ENCODE results near the gene LYG2. TPM values are rescaled to one million over a fixed set of nuclear protein-coding genes. Genes with fewer than 3 reads are reported as not detected.
"Not testable (repeated sequence)": the region's sequence is repeated elsewhere in the genome, so short reads cannot be mapped to it uniquely, and the experiment has no call there.

The LYG2 gene
- total and polyA plus RNA-seq, 8 donors: 0.20 to 0.74 (median 0.57) TPM; not detected in 2

DNA sequence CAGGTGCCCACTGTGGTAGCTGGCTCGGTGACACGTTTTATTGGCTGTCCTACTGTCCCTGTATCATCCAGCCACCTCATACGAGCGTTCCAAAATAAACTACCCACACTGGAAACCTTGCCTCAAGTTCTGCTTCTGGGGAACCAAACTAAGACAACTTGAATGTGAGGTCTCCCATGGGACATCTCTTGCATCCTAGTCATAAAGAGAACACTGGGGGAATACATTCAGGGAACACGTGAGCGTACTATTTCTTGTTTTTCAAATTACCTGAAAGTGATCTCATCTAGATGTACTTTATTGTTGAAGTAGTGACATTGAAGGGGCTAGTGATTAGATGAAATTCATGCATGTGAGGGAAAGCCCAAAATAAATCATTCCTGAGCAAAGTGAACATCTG is 15.0 kb downstream of the LYG2 start:
- Histone ChIP-seq H3K4me1 (no peaks in the 10 kb centered on the region), H3K27me3 (no peaks in the 10 kb centered on the region), H3K4me3 (no peak overlapping the region), H3K36me3 (no peaks in the 10 kb centered on the region), H3K27ac (no peak overlapping the region), H3K9me3 (peaks cover 0 to 2% of the 10 kb centered on the region in 2 donors)
- TF ChIP-seq, protein P1, sequence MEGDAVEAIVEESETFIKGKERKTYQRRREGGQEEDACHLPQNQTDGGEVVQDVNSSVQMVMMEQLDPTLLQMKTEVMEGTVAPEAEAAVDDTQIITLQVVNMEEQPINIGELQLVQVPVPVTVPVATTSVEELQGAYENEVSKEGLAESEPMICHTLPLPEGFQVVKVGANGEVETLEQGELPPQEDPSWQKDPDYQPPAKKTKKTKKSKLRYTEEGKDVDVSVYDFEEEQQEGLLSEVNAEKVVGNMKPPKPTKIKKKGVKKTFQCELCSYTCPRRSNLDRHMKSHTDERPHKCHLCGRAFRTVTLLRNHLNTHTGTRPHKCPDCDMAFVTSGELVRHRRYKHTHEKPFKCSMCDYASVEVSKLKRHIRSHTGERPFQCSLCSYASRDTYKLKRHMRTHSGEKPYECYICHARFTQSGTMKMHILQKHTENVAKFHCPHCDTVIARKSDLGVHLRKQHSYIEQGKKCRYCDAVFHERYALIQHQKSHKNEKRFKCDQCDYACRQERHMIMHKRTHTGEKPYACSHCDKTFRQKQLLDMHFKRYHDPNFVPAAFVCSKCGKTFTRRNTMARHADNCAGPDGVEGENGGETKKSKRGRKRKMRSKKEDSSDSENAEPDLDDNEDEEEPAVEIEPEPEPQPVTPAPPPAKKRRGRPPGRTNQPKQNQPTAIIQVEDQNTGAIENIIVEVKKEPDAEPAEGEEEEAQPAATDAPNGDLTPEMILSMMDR (IDR thresholded peaks at IDR 0.05): no peak
- DNase-seq (no peak), ATAC-seq (no peak)
- intact Hi-C loops (cut with DNase I): no loop called here

- H3K27me3 ChIP-seq: no peaks in the 10 kb centered on the region
- DNase-seq (no peak), ATAC-seq (no peak)
- peaks cover 0 to 2% of the 10 kb centered on the region in 2 donors for H3K9me3 ChIP-seq
- H3K36me3 ChIP-seq: no peaks in the 10 kb centered on the region
- no peak overlapping the region for H3K4me3 ChIP-seq
- TF ChIP-seq, protein P1 (IDR thresholded peaks at IDR 0.05): no peak
- H3K4me1 ChIP-seq: no peaks in the 10 kb centered on the region
- no peak overlapping the region for H3K27ac ChIP-seq
- intact Hi-C loops (cut with DNase I): no loop called here
Observed at GRCh38 chr2:99238599-99238998, 16.9 kb downstream of the LYG2 start.

DNA sequence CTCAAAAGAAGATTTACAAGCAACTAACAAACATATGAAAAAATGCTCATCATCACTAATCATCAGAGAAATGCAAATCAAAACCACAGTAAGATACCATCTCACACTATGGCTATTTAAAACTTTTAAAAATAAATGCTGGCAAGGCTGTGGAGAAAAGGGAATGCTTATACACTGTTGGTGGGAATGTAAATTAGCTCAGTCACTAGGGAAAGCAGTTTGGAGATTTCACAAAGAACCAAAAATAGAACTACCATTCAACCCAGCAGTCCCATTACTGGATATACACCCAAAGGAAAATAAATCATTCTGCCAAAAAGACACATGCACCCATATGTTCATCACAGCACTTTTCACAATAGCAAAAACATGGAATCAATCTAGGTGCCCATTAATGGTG is 22.3 kb downstream of the LYG2 start:
- ATAC-seq; DNase-seq; H3K9me3 ChIP-seq; H3K27me3 ChIP-seq; H3K27ac ChIP-seq; H3K36me3 ChIP-seq; intact Hi-C loops (cut with DNase I); H3K4me1 ChIP-seq; H3K4me3 ChIP-seq: not testable (repeated sequence)

DNA sequence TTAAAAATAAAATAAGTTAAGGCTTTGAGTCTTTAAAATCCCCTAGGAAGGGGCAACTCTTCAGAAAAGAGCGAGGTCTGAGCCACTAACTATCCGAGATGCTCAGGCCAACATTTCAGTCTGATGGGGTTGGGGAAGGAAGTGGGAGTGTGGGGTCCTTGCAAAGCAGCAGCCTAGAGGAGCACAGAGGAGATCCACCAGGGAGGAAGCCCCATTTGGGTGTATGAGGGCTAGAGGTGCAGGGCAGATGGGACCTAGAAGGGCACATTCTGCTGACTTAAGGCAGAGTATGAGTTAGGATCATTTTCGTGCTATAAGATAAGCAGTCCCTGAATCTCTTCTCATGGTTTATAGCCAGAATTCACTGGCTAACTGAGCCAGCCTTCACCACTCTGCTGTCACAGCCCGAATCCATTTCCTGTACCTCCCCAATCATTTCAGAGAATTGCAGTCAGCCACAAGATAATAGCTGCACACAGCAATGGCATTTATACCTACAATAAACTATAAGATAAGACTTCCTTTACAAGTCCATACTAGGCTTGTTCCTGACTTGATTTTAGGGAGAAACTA is 37.5 kb downstream of the LYG2 start:
- Histone ChIP-seq H3K4me3 (no peak overlapping the region), H3K36me3 (peaks cover 0 to 7% of the 10 kb centered on the region in 2 donors), H3K27ac (no peak overlapping the region), H3K27me3 (no peaks in the 10 kb centered on the region), H3K9me3 (no peaks in the 10 kb centered on the region), H3K4me1 (no peaks in the 10 kb centered on the region)
- TF ChIP-seq, protein P1 (IDR thresholded peaks at IDR 0.05): no peak
- ATAC-seq (no peak), DNase-seq (no peak)
- intact Hi-C loops (cut with DNase I): no loop called here

DNA sequence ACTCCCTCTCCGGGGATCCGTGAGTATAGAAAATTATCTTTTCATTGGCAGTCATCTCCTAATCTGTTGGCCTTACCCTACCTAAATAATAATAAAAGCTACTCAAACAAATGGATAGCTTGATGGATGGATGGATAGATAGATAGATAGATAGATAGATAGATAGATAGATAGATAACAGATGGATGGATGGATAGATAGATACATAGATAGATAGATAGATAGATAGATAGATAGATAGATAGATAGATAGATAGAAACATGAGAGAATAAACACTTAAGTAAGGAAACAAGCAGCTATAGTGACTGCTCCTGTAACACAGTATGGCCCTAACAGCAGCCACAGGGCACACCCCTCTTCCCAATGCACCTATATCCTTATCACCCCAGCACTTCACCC is 39.4 kb downstream of the LYG2 start:
- H3K27ac ChIP-seq: no peak overlapping the region
- ATAC-seq: no peak
- no peaks in the 10 kb centered on the region for H3K9me3 ChIP-seq
- H3K4me3 ChIP-seq: no peak overlapping the region
- no peak for DNase-seq
- TF ChIP-seq, protein P1 (IDR thresholded peaks at IDR 0.05): no peak
- intact Hi-C loops (cut with DNase I): no loop called here
- H3K27me3 ChIP-seq: no peaks in the 10 kb centered on the region
- no peaks in the 10 kb centered on the region for H3K4me1 ChIP-seq
- H3K36me3 ChIP-seq: peaks cover 0 to 7% of the 10 kb centered on the region in 2 donors

- Histone ChIP-seq H3K4me1 (no peaks in the 10 kb centered on the region), H3K27ac (no peak overlapping the region), H3K36me3 (no peaks in the 10 kb centered on the region), H3K27me3 (no peaks in the 10 kb centered on the region), H3K4me3 (no peak overlapping the region), H3K9me3 (peaks cover 0 to 8% of the 10 kb centered on the region in 2 donors)
- DNase-seq (no peak), ATAC-seq (no peak)
- TF ChIP-seq, protein P1 (IDR thresholded peaks at IDR 0.05): no peak
- intact Hi-C loops (cut with DNase I): no loop called here
Observed at GRCh38 chr2:99205491-99205890, 50.0 kb downstream of the LYG2 start.

Data from left lung (tissue), 10 donors.